Suppressor macrophage (primary cell): Measurements from ENCODE around the gene SBF2.
A peak's percentile ranks its signal among the peaks of the same experiment; 100 is the strongest.
"Not testable (repeated sequence)": the region's sequence is repeated elsewhere in the genome, so short reads cannot be mapped to it uniquely, and the experiment has no call there.

Experiments used
- DNase-seq, 4 experiments: peaks; one replicate each; pipeline ENCODE4 v3.0.0-alpha.2; 2020 to 2022

The SBF2 gene

DNA sequence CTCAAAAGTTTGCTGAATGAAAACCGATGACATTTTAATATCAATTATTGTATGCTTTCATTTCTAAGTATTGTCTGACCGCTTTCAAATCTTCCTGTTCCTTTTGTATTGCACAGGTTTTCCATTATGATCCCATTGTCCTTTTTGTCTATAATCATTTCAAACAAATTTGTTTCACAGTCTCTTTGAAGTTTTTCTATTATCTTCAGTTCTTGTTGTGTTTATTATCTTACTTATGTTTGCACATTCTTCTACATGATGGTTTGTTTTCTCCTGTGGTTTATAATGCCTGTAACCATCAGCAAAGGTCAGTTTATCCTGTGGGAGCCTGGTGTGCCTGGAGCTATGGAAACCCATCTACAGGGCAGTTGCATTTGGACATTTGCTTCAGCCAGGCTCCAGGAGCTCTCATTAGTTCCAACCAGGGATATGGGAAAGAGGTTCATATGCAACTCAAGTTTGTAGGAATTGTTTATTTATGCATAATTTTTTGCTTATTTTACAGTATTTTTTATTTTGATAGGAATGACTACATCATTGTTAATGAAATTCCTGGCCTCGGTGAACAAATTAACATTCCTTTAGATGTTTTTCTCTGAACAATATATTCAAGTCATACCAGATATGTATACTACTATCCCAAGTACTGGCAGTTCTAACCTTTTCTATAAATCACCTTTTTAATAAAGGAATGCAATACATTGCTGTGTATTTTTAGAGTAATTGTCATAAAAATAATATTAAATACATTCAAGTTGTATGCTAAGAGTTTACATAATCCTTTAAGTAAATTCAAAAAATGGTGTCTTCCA is 179.2 kb downstream of the SBF2 start:
- DNase-seq = no peak

DNA sequence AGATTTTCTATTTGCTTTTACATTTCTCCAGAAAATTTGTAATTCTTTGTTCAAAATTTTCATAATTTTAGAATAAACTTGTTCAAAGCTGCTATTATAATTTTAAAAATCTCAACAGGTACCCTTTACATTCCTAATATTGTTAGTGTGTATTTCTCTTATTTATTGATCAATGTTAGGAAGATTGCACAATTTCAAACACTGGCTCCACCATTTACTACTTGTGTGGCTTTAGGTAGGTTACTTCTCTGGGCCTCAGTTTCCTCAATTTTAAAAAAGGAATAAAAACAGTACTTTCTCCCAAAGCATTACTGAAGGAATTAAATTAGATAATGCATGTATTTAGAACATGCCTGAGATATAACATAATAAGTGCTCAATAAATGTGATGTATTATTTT is 180.2 kb downstream of the SBF2 start:
- DNase-seq = no peak

DNA sequence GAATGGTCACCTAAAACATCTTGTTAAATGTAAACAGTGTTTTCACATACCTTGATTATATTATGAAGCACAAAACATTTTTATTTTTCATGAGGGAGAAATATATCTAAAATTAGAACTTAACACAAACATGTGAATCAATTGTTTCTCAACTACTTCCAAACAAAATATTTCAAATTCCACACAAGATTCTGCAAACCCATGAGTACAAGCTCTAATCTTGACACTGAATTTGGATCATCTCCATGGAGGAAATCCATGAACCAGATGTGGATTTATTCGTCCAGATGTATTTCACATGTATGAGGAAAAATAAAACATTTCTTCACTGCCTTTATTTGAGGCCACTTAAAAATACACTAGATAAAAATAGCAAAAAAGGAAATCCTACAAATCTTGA is 184.2 kb downstream of the SBF2 start:
- DNase-seq = no peak

DNA sequence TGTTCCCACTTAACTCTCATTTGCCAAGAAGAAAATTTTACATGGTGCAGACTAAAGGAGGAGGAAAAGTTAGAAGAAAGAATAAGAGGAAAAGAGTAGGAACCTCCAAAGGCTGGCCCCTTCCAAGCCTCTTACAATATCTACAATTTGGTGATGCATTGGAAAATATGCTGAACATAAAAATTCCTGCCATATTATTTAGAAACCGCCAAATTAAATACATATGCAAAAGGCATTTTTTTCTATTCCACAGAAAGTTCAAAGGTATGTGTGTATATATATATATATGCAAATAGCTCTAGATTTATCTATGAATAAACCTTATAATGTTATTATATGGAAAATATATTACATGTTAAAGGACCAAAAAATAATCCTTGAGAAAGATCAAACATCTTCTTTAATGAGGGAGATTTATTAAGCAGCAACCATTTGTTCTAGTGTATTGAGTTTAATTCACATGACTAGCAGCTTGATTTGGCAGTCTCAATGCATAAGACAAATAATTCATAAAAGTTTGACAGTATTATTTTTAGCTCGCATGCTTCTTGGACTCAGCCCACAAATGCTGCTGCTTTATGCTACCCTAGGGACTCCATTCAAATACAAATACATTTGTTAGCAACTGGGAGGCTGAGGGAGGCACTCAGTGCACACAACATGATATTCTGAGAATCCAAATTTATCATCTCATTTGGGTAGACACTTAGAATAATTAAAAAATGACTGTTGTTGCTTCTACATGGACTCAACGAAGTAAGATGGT is 184.9 kb downstream of the SBF2 start:
- no peak for DNase-seq

DNA sequence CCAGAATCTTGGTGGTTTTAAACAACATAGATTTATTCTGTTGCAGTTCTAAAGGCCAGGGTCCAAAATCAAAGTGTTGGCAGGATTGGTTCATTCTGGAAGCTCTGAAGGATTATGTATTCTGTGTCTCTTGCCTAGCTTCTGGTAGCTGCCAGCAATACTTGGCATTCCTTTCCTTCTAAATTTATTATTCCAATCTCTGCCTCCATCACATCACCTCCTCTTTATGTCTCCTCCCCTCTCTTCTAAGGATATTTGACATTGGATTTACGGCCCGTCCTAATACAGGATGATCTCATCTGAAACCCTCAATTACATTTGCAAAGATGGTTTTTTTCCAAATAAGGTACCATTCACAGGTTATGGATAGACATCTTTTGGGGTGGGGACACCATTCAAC is 186.5 kb downstream of the SBF2 start:
- DNase-seq = no peak

DNA sequence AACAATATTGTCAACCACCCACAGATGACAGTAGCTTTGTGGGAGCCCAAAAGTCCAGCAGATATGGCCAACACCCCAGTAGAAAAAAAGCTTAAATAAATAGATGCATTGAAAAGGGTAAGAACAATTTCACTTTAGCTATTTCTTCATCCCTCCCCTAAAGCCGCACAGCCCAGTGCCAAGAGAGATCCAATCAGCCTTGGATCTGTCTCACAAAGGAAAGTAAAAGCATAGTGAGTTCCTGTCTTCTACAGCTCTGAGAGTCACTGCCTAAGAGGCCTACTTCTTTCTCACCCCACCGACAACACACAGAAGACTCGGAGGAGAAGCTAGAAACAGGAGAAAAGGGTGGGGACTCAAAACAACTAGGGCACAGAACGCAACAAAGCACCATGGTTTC is 196.4 kb downstream of the SBF2 start:
- DNase-seq = no peak

DNA sequence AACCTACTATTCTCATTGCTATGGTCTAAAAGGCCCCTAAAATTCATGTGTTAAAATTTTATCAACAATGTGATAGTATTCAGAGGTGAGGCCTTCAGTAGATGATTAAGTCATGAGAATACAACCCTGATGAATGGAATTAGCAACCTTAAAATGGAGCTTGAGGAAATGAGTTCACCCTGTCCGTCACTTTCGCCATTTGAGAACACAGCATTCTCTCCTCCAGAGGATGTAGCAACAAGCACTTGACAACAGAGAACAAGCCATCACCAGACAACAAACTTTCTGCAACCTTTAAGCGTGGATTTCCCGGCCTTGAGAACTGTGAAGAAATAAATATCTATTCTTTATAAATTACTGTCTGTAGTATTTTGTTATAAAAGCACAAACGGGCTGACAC is 197.0 kb downstream of the SBF2 start:
- peak in 1 of 4 experiments; percentile 9 for DNase-seq

DNA sequence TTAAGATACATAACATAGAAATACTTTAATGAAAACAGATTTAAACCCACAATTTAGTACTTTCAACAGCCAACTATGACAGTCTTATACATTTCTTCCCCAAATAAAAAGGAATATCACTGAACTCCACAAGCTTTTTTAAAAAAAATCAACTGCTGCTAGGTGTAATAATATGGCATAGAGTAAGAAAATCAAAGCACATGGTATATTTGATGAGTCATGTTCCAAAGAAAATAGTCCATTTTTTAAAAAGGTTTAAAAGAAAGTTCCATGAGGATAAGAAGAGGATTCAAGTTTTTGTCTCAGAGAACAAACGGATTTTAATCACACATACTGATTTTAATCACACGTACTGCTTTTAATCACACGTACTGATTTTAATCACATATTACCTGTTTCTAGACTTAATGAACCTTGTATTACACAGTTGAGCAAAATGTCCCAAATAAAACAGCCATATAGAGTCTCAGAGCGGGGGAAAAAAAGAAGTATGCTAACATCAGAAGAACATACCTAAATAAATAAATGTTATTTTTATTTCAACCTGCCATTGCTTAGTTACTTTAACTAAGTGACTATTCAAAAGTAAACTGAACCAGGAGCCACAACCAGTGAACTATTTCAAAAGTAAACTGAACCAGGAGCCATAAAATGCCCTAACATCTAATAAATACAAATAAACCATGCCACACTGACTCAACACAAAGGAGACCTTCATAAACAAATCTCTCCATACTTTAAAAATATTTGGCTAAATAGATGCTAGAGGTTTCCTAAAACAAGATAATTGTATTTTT is 198.4 kb downstream of the SBF2 start:
- no peak for DNase-seq

DNA sequence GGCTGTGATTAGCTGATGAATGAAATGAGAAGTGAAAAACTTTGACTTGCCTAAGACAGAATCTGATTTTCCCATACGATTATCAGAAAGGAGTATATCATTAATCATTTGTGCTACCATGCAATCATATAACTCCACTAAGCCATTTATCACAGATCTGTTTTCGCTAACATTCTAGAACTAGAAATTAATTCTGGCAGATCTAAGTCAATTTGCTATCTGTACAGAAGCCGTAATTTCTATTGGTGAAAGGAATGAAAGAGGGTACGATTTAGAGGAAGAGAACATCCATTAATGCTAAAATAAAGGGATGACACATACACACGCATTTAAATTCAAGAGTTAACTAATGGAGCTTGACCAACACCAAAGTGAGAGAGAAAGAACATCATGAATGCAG is 201.6 kb downstream of the SBF2 start:
- no peak for DNase-seq

DNA sequence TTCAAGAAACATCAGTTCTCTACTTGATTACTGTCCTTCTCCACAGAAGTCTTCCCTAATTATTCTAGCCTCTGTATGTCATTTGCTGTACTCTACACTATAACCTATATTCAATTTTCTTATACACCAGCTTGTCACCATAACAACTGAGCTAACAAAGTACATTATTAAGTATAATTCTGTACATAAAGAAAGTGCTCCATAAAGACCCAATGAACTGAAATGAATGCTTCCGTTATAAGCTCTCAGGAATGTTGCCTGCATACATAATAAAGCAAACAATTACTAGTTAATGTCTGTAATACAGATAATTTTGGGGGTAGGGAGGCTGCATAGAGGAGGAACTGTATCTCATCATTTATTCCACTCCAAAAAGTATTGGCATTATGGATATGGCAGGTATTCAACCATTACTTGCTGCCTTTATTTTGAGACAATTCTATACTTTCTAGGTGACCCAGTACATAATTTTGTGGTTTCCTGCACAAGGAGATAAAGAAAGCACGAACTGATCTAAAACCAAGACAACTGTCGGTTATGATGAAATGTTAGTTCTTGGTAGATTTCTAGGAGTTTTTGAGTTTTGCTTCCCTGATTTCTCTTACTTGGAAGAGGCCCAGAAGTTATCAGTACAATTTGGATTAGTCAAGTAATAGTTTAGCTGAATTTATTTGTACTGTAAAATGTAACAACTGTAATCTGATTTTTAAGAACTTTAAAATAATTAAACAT is 202.5 kb downstream of the SBF2 start:
- peak in 1 of 4 experiments; percentile 17 for DNase-seq

DNA sequence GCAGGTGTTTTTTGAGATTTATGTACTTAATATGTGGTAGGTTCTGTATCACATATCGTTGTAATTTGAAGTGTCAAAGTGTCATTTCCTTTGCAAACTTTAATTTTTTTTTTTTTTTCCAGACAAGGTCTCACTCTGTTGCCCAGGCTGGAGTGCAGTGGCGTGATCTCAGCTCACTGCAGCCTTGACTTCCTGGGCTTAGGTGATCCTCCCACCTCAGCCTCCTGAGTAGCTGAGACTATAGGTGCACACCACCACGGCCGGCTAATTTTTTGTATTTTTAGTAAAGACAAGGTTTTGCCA is 206.1 kb downstream of the SBF2 start:
- DNase-seq = not testable (repeated sequence)

DNA sequence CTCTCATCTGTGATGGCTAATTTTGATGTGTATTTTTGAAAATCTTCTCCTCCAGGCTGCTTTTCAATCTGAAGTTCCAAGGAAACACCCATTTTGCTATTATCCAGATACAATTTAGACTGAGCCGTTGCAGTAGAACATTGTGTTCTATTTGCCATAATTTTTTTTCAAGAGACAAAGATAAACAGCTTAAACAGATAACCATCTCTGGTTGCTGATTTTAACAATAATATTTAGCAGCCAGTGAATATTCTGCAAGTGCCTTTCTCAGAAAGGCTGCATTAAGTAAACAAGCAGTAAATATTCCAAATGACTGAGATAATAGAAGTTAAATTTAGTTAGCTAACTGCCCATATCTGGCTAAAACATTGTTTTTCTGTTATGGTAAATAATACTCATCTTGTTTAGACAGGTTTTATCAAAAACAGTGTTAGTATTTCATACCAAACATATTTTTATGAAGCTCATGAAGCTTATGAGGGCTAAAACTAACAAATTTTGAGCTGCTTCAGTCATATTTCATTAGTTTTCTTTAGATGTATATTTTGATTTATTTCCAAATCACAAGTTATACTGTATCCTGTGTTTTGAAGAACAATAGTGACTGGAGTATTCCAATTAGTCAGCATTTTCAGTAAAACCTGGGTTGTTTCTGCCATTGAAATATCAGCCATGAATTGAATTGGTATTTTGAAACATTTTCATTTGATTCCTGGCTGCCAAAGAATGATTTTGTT is 206.7 kb downstream of the SBF2 start:
- DNase-seq = no peak

DNA sequence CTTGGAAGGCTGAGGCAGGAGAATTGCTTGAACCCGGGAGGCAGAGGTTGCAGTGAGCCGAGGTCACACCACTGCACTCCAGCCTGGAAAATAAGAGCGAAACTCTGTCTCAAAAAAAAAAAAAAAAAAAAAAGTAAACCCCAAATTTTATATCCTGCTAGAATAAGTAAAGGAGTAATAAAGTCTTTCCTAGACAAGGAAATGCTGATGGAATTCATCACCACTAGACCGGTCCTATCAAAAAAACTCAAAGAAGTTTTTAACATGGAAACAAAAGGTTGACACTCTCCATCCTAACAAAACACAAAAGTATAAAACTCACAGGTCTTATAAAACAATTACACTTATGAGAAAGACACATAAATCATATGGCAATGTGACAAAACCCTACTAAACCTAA is 213.9 kb downstream of the SBF2 start:
- DNase-seq = no peak

DNA sequence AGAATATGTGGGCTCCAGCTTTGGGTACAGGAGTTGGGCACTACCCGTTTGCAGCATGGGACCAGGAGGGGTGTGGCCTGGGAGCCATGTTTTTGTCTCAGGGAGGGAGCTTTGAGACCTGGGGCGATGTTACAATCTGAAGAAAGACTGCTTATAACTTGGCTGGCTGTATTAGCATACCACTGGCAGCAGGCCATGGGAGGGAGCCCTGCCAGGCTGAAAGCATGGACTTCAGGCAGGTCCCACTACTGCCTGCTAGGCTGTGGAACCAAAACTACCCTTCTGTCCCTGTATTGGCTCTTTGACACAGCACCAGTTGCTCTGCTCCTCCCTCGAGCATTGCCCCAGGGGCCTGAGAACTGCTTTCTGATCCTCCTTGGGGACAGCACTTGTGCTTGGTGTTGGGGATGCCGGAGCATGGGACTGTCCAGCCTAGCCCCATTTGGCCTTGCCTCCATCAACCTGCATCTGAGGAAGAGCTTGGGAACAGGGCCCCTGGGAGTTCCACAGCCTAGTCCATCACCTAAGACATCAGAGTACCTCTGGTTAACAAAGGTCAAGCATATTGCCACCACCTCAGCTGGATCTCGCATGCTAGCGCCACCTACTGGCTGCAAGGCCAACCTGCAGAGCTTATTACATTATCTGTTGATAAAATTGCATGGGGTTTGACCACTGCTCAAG is 217.4 kb downstream of the SBF2 start:
- peak in 3 of 4 experiments; percentile 18 to 46 (median 34) for DNase-seq

DNA sequence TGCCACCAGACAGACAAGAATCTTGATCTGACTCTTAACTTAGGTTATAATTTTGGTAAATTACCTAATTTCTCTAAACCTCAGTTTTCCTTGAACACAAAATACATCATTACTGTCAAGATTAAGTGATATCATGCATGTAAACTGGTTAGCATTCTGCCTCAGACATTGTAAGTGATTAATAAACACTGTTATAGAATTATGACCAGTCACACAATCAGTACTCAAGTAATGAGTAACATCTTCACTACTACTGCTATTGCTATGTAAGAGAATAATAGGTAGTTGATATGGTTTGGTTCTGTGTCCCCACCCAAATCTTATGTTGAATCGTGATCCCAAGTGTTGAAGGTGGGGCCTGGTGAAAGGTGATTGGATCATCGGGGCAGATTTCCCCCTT is 218.9 kb downstream of the SBF2 start:
- DNase-seq = no peak

DNA sequence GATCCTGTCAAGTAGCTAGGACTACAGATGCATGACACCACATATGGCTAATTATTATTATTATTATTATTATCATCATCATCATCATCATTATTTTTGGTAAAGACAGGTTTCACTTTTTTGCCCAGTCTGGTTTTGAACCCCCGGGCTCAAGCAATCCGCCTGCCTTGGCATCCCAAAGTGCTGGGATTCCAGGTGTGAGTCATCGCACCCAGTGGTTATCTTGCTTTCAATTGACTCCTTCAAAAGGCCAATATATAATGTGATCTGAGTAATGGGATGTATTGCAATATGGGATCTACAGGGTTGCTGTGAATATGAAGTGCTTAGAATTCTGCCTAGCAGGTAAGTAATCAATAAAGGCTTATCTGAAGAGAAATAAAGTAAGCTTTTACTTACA is 221.2 kb downstream of the SBF2 start:
- DNase-seq = no peak

DNA sequence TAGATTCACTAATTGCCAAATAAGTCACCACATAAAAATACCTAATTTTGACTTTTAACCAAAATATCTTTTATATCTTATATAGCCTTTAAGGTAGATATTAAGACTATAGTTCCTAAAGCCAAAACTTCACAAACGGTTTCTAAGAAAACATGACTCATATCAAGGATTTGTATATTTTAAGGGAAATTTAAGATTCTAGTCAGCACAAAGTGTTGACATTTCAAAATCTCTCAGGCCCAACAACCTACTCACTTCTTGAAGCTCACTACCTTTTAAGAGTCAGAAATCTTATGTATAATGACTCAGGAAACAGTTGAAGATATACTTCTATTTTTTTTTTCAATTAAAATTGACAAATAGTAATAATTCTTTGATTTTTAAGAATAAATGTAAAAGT is 221.9 kb downstream of the SBF2 start:
- peak in 2 of 4 experiments; percentile 4 to 8 for DNase-seq

DNA sequence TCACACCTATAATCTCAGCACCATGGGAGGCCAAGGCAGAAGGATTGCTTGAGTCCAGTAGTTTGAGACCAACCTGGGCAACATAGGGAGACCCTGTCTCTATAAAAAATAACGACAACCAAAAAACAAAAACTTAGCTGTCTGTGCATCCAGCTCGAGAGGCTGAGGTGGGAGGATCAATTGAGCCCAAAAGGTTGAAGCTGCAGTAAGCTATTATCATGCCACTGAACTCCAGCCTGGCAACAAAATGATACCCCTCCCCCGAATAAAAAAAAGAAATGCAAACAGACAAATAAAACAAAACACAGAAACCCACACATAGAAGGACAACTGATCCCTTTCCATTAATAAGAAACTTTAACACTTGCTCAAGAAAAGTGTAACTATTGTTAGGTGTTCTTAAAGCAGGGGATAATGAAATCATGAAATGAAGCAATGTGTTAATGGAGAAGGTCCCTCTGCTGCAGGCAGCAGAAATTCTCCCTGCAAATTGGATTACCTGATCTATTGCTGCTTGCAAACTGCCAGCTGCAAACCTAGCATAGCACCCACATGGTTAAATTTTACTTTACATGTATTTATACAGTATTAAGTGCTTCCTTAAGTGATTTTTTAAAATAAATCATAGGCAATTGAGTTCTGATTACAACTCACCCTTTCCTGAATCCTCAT is 226.3 kb downstream of the SBF2 start:
- no peak for DNase-seq

DNA sequence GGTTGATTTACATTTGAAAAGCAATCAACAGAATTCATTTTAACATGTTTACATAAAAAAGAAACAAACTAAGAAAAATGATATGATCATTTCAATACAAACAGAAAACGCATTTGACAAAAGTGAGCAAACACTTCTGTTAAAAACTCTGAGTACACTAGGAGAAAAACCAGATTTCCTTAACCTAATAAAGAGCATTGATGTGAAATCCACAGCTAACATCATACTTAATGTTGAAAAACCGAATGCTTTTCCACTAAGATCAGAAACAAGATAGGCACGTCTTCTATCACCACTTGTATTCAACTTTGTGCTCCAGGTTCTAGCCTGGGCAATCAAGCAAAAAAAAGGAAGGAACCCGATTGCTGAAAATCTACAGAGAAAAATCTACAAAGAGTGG is 227.6 kb downstream of the SBF2 start:
- DNase-seq = no peak

DNA sequence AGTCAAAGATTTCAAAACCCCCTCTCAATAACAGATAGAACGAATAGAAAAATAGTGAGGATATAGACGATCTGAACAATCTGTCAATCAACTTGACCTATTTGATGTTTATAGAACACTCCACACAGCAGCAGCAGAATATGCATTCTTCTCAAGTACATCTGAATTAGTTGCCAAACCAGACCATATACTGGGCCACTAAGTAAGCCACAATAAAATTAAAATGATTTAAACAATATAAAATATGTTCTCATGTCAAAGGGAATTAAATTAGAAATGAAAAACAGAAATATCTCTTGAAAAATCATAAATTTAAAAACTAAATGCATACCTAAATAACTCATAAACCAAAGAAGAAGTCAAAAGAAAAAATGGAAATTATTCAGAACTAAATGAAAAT is 229.2 kb downstream of the SBF2 start:
- no peak for DNase-seq

DNA sequence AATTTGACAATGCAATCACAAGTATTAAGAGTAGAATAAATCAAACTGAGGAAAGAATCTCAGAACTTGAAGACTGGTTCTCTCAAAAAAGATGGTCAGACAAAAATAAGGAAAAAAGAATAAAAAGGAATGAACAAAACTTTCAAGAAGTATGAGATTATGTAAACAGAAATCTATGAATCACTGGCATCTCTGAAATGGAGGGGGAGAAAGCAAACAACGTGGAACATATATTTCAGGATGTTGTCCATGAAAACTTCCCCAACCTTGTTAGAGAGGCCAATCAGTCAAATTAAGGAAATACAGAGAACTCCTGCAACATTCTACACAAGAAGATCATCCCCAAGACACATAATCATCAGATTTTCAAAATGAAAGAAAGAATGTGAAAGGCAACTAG is 235.7 kb downstream of the SBF2 start:
- DNase-seq = peak in 1 of 4 experiments; percentile 6
